ENCODE data around the gene TNFAIP8. TPM values are rescaled to one million over a fixed set of nuclear protein-coding genes. Genes with fewer than 3 reads are reported as not detected.
A peak's percentile ranks its signal among the peaks of the same experiment; 100 is the strongest.
"Not testable (repeated sequence)": the region's sequence is repeated elsewhere in the genome, so short reads cannot be mapped to it uniquely, and the experiment has no call there.

The TNFAIP8 gene
- total RNA-seq, 2 experiments from 2014 or later, result 106 to 114 TPM

DNA sequence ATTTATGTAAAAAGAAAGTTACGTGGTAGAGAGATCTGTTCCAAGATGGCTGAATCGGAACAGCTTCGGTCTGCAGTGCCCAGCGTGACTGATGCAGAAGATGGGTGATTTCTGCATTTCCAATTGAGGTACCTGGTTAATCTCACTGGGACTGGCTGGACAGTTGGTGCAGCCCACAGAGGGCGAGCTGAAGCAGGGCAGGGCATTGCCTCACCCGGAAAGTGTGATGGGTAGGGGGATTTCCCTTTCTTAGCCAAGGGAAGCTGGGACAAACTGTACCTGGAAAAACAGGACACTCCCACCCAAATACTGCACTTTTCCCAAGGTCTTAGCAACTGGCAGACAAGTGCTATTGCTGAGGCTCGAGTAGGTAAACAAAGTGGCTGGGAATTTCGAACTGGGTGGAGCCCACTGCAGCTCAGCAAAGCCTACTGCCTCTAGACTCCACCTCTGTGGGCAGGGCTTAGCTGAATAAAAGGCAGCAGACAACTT lies 83.4 kb downstream of the TNFAIP8 start:
- peak overlapping the region; percentile 48 for H3K4me3 ChIP-seq (ENCODE audit: low read length)
- ChIA-PET CTCF (interaction anchor here (1.7 kb wide), 1 partner anchor 451 kb away, joined by 7 read pairs; the partner anchor contains the start of gene DTWD2), POLR2A (no interaction called here)
- intact Hi-C loops (cut with DNase I, micrococcal nuclease), result loop anchor here in 1 of 2 experiments (5.0 kb wide), 1 partner anchor 452 kb away; the partner anchor contains the start of gene DTWD2
- peaks cover 0 to 5% of the 10 kb centered on the region in 2 experiments for H3K27me3 ChIP-seq (ENCODE audit: control insufficient read depth in 1 of 2, insufficient read depth in 2 of 2, low read length in 2 of 2)
- DNase-seq (peak in 4 of 14 experiments; percentile 5 to 32 (median 11)), ATAC-seq (ENCODE audit: poor library complexity) (no peak)
- Mint-ChIP-seq H3K4me3 (peak overlapping the region; percentile 74), H3K36me3 (ENCODE audit: low read depth) (no peaks in the 10 kb centered on the region), H3K27ac (no peak overlapping the region), H3K9me3 (peaks cover 3% of the 10 kb centered on the region), H3K27me3 (peaks cover 54% of the 10 kb centered on the region), H3K4me1 (ENCODE audit: low read depth) (peaks cover 7% of the 10 kb centered on the region)
- H3K4me1 ChIP-seq (ENCODE audit: insufficient read depth, low read length), result peaks cover 10% of the 10 kb centered on the region
- H3K9me3 ChIP-seq (ENCODE audit: control insufficient read depth in 1 of 2, insufficient read depth in 1 of 2, low read length in 2 of 2), result no peaks in the 10 kb centered on the region
- H3K36me3 ChIP-seq (ENCODE audit: insufficient read depth, low read length), result no peaks in the 10 kb centered on the region
- TF ChIP-seq, protein P1, sequence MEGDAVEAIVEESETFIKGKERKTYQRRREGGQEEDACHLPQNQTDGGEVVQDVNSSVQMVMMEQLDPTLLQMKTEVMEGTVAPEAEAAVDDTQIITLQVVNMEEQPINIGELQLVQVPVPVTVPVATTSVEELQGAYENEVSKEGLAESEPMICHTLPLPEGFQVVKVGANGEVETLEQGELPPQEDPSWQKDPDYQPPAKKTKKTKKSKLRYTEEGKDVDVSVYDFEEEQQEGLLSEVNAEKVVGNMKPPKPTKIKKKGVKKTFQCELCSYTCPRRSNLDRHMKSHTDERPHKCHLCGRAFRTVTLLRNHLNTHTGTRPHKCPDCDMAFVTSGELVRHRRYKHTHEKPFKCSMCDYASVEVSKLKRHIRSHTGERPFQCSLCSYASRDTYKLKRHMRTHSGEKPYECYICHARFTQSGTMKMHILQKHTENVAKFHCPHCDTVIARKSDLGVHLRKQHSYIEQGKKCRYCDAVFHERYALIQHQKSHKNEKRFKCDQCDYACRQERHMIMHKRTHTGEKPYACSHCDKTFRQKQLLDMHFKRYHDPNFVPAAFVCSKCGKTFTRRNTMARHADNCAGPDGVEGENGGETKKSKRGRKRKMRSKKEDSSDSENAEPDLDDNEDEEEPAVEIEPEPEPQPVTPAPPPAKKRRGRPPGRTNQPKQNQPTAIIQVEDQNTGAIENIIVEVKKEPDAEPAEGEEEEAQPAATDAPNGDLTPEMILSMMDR (IDR thresholded peaks at IDR 0.05), result no peak
- H3K27ac ChIP-seq (ENCODE audit: low read depth in 1 of 2, low read length in 2 of 2), result no peak overlapping the region

DNA sequence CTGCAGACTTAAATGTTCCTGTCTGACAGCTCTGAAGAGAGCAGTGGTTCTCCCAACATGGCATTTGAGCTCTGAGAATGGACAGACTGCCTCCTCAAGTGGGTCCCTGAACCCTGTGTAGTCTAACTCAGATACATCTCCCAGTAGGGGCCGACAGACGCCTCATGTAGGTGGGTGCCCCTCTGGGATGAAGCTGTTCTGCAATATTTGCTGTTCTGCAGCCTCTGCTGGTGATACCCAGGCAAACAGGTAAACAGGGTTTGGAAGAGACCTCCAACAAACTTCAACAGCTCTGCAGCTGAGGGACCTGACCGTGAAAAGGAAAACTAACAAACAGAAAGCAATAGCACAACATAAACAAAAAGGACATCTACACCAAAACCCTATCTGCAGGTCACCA lies 83.8 kb downstream of the TNFAIP8 start:
- H3K4me1 ChIP-seq (ENCODE audit: insufficient read depth, low read length); DNase-seq; H3K27me3 ChIP-seq (ENCODE audit: control insufficient read depth in 1 of 2, insufficient read depth in 2 of 2, low read length in 2 of 2); H3K36me3 Mint-ChIP-seq (ENCODE audit: low read depth); H3K9me3 ChIP-seq (ENCODE audit: control insufficient read depth in 1 of 2, insufficient read depth in 1 of 2, low read length in 2 of 2); H3K4me1 Mint-ChIP-seq (ENCODE audit: low read depth); H3K27ac Mint-ChIP-seq; H3K4me3 Mint-ChIP-seq; H3K27ac ChIP-seq (ENCODE audit: low read depth in 1 of 2, low read length in 2 of 2); H3K9me3 Mint-ChIP-seq; ATAC-seq (ENCODE audit: poor library complexity); POLR2A ChIA-PET; H3K36me3 ChIP-seq (ENCODE audit: insufficient read depth, low read length): not testable (repeated sequence)
- intact Hi-C loops (cut with DNase I, micrococcal nuclease), result loop anchor here in 1 of 2 experiments (5.0 kb wide), 1 partner anchor 452 kb away; the partner anchor contains the start of gene DTWD2
- CTCF ChIA-PET, result interaction anchor here (1.7 kb wide), 1 partner anchor 451 kb away, joined by 7 read pairs; the partner anchor contains the start of gene DTWD2
- peaks cover 54% of the 10 kb centered on the region for H3K27me3 Mint-ChIP-seq
- H3K4me3 ChIP-seq (ENCODE audit: low read length), result peak overlapping the region; percentile 48

DNA sequence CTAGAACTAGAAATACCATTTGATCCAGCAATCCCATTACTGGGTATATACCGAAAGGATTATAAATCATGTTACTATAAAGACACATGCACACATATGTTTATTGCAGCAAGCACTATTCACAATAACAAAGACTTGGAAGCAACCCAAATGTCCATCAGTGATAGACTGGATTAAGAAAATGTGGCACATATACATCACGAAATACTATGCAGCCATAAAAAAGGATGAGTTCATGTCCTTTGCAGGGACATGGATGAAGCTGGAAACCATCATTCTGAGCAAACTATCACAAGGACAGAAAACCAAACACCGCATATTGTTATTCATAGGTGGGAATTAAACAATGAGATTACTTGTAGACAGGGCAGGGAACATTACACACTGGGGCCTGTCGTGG lies 88.8 kb downstream of the TNFAIP8 start:
- H3K27me3 ChIP-seq (ENCODE audit: control insufficient read depth in 1 of 2, insufficient read depth in 2 of 2, low read length in 2 of 2); H3K27ac ChIP-seq (ENCODE audit: low read depth in 1 of 2, low read length in 2 of 2); POLR2A ChIA-PET; CTCF ChIA-PET; H3K4me3 ChIP-seq (ENCODE audit: low read length); H3K9me3 Mint-ChIP-seq; H3K4me3 Mint-ChIP-seq; H3K4me1 ChIP-seq (ENCODE audit: insufficient read depth, low read length); H3K9me3 ChIP-seq (ENCODE audit: control insufficient read depth in 1 of 2, insufficient read depth in 1 of 2, low read length in 2 of 2); H3K4me1 Mint-ChIP-seq (ENCODE audit: low read depth); H3K27ac Mint-ChIP-seq; H3K36me3 ChIP-seq (ENCODE audit: insufficient read depth, low read length); H3K36me3 Mint-ChIP-seq (ENCODE audit: low read depth); intact Hi-C loops (cut with DNase I, micrococcal nuclease); ATAC-seq (ENCODE audit: poor library complexity); DNase-seq: not testable (repeated sequence)
- H3K27me3 Mint-ChIP-seq, result peaks cover 14% of the 10 kb centered on the region

DNA sequence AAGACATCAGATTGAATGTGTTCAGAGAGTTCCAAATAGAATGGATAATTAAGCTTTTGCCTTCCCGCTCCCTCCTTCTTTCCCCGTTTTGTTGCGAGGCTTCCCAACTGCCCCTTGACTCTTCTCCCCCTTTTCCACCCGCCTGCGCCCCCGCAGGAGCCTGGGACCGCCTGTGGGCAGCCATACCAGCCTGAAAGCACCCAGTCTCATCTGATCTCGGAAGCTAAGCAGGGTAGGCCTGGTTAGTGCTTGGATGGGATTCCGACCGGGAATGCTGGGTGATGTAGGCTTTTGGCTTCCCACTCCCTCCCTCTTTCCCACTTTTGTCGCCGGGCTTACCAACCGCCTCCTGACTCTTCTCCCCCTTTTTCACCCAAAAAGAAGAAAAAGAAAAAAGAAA lies 89.7 kb downstream of the TNFAIP8 start:
- no peaks in the 10 kb centered on the region for H3K4me1 Mint-ChIP-seq (ENCODE audit: low read depth)
- peaks cover 5% of the 10 kb centered on the region for H3K27me3 Mint-ChIP-seq
- peaks cover 3% of the 10 kb centered on the region for H3K9me3 Mint-ChIP-seq
- ATAC-seq (ENCODE audit: poor library complexity), result no peak
- no peak overlapping the region for H3K27ac Mint-ChIP-seq
- Histone ChIP-seq H3K36me3 (ENCODE audit: insufficient read depth, low read length) (no peaks in the 10 kb centered on the region), H3K9me3 (ENCODE audit: control insufficient read depth in 1 of 2, insufficient read depth in 1 of 2, low read length in 2 of 2) (no peaks in the 10 kb centered on the region), H3K27me3 (ENCODE audit: control insufficient read depth in 1 of 2, insufficient read depth in 2 of 2, low read length in 2 of 2) (no peaks in the 10 kb centered on the region), H3K4me1 (ENCODE audit: insufficient read depth, low read length) (no peaks in the 10 kb centered on the region), H3K27ac (ENCODE audit: low read depth in 1 of 2, low read length in 2 of 2) (no peak overlapping the region), H3K4me3 (ENCODE audit: low read length) (no peak overlapping the region)
- no peak for DNase-seq
- ChIA-PET CTCF (interaction anchor here (1.1 kb wide), 1 partner anchor 10 kb away, joined by 3 read pairs; no protein-coding TSS in a partner anchor), POLR2A (no interaction called here)
- TF ChIP-seq, protein P1 (IDR thresholded peaks at IDR 0.05), result no peak
- H3K36me3 Mint-ChIP-seq (ENCODE audit: low read depth), result no peaks in the 10 kb centered on the region
- H3K4me3 Mint-ChIP-seq, result no peak overlapping the region
- intact Hi-C loops (cut with DNase I, micrococcal nuclease), result no loop called here

Other genes with a start within 250 kb of the TNFAIP8 start
- gene HSD17B4, start 96.5 kb downstream of the TNFAIP8 start, total RNA-seq, result 10 to 100 TPM; 11.9 to 13.1 TPM

Data from CD4-positive, alpha-beta T cell (primary cell).